KOPT-K1 (cell line): ENCODE measurements around the gene TNRC6B.
A peak's percentile ranks its signal among the peaks of the same experiment; 100 is the strongest.

Experiments used
- H3K27ac ChIP-seq: fragments of 200-600 bp; sonication (generic); 2 replicates; pipeline ENCODE4 v1.5.1; 2016; ENCODE audit warnings: antibody characterized with exemption, mild to moderate bottlenecking, low read depth, low read length; ENCODE audit not compliant: poor library complexity, severe bottlenecking
- H3K36me3 ChIP-seq: fragments of 200-600 bp; sonication (generic); 2 replicates; pipeline ENCODE4 v1.5.1; 2017; ENCODE audit warnings: antibody characterized with exemption, mild to moderate bottlenecking, low read length, moderate library complexity; ENCODE audit not compliant: insufficient read depth
- H3K9me3 ChIP-seq: fragments of 200-600 bp; sonication (generic); 2 replicates; pipeline ENCODE4 v1.5.1; 2017; ENCODE audit warnings: antibody characterized with exemption, low read length, mild to moderate bottlenecking; ENCODE audit not compliant: insufficient read depth, poor library complexity, severe bottlenecking

Gene TNRC6B

GRCh38 chr22:40263191-40263590 is 85.5 kb downstream of the TNRC6B start:
- Histone ChIP-seq H3K36me3 (peaks cover 74% of the 10 kb centered on the region), H3K9me3 (no peaks in the 10 kb centered on the region), H3K27ac (no peak overlapping the region)

DNA sequence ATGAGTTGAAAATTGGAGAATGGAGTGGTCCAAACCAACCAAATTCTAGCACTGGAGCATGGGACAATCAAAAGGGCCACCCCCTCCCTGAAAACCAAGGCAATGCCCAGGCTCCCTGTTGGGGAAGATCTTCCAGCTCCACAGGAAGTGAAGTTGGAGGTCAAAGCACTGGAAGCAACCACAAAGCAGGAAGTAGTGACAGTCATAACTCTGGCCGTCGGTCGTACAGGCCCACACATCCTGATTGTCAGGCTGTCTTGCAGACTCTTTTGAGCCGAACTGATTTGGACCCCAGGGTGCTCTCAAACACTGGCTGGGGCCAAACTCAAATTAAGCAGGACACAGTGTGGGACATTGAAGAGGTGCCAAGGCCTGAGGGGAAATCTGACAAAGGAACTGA is 88.1 kb downstream of the TNRC6B start:
- H3K27ac ChIP-seq: no peak overlapping the region
- peaks cover 76% of the 10 kb centered on the region for H3K36me3 ChIP-seq
- no peaks in the 10 kb centered on the region for H3K9me3 ChIP-seq

- peaks cover 88% of the 10 kb centered on the region for H3K36me3 ChIP-seq
- H3K9me3 ChIP-seq: no peaks in the 10 kb centered on the region
- no peak overlapping the region for H3K27ac ChIP-seq
Observed at GRCh38 chr22:40270031-40270430, 92.3 kb downstream of the TNRC6B start.

DNA sequence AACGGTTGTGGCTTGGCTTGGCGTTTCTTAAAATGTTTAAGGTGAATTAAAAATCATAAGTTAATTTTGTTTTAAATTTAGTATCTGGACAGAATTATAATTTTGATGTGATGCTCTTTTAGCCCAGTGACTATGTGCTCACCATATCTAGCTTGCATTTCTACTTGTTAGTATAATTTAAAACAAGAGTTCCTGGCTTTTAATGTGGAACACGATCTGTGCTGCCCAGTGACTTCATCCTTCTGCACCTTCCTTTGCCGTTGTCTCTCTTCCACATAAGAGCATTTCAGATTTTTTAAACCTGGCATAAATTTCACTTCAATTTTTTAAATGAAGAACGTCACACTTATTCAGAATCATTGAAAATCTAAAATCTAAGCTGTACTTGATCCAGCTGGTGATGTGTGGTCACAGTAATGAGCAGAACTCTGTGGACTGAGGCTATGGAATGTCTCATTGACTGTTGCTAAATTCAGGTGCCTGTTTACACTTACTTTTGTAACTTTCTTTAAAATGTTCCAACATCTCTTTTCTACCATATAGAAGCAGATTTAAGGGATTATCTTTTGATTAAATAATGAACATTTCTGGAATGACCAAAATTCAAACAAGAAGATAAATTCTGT is 93.1 kb downstream of the TNRC6B start:
- H3K9me3 ChIP-seq: no peaks in the 10 kb centered on the region
- no peak overlapping the region for H3K27ac ChIP-seq
- peaks cover 85% of the 10 kb centered on the region for H3K36me3 ChIP-seq

DNA sequence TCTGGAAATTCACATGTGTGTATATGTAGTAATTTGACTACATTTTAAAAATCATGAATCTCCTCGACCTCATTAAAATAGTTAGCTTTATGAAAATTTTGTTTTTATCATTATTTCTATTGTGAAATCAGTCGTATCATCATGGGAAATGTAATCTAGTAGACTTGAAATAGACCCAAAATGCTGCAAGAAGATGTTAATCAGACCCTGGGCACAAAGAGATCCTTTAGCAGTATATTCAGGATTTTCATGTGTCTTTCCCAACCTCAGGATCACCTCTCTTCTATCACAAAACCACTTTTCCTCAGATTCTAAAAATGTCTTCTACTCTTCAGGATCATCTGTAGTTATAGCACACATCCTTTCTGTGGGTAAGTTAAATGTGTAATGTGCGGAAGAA is 93.7 kb downstream of the TNRC6B start:
- H3K27ac ChIP-seq: no peak overlapping the region
- H3K9me3 ChIP-seq: no peaks in the 10 kb centered on the region
- H3K36me3 ChIP-seq: peaks cover 79% of the 10 kb centered on the region

GRCh38 chr22:40273319-40273718 is 95.6 kb downstream of the TNRC6B start:
- Histone ChIP-seq H3K36me3 (peaks cover 80% of the 10 kb centered on the region), H3K27ac (no peak overlapping the region), H3K9me3 (no peaks in the 10 kb centered on the region)

- H3K36me3 ChIP-seq: peaks cover 87% of the 10 kb centered on the region
Observed at GRCh38 chr22:40276996-40277823, 99.5 kb downstream of the TNRC6B start.

GRCh38 chr22:40279017-40279416 is 101.3 kb downstream of the TNRC6B start:
- H3K27ac ChIP-seq: no peak overlapping the region
- peaks cover 81% of the 10 kb centered on the region for H3K36me3 ChIP-seq
- no peaks in the 10 kb centered on the region for H3K9me3 ChIP-seq

More at GRCh38 chr22:40276996-40277823, 99.5 kb downstream of the TNRC6B start:
- H3K27ac ChIP-seq: peak overlapping the region; percentile 63
- no peaks in the 10 kb centered on the region for H3K9me3 ChIP-seq

GRCh38 chr22:40281717-40282116 is 104.0 kb downstream of the TNRC6B start:
- Histone ChIP-seq H3K36me3 (peaks cover 94% of the 10 kb centered on the region), H3K9me3 (no peaks in the 10 kb centered on the region), H3K27ac (no peak overlapping the region)

GRCh38 chr22:40285513-40285912 is 107.8 kb downstream of the TNRC6B start:
- H3K27ac ChIP-seq: no peak overlapping the region
- peaks cover 92% of the 10 kb centered on the region for H3K36me3 ChIP-seq
- no peaks in the 10 kb centered on the region for H3K9me3 ChIP-seq

GRCh38 chr22:40289991-40290459 is 112.3 kb downstream of the TNRC6B start:
- Histone ChIP-seq H3K36me3 (peaks cover 97% of the 10 kb centered on the region), H3K9me3 (no peaks in the 10 kb centered on the region), H3K27ac (no peak overlapping the region)

GRCh38 chr22:40290516-40290915 is 112.8 kb downstream of the TNRC6B start:
- H3K27ac ChIP-seq: no peak overlapping the region
- H3K9me3 ChIP-seq: no peaks in the 10 kb centered on the region
- H3K36me3 ChIP-seq: peaks cover 97% of the 10 kb centered on the region

DNA sequence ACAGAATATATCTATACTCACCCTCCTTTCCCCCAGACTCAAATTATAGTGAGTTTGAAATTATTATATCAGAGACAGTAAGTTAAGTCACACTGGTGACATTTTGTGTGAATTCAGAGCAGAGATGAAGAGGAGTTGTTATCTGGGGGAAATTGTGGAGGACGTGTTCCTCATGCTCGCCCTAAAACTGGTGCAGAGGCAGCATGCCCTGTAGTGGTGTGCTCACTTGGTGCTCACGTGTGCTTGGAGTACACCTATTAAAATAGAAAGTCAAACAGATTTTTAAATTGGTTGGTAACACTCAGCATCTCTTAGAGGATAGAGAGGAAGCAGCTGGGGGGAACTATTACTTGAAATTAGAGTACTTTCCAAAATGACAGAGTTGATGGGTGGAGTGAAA is 117.0 kb downstream of the TNRC6B start:
- no peaks in the 10 kb centered on the region for H3K9me3 ChIP-seq
- H3K27ac ChIP-seq: no peak overlapping the region
- H3K36me3 ChIP-seq: peaks cover 86% of the 10 kb centered on the region

GRCh38 chr22:40300316-40300715 is 122.6 kb downstream of the TNRC6B start:
- H3K36me3 ChIP-seq: peaks cover 81% of the 10 kb centered on the region
- no peak overlapping the region for H3K27ac ChIP-seq
- H3K9me3 ChIP-seq: no peaks in the 10 kb centered on the region

DNA sequence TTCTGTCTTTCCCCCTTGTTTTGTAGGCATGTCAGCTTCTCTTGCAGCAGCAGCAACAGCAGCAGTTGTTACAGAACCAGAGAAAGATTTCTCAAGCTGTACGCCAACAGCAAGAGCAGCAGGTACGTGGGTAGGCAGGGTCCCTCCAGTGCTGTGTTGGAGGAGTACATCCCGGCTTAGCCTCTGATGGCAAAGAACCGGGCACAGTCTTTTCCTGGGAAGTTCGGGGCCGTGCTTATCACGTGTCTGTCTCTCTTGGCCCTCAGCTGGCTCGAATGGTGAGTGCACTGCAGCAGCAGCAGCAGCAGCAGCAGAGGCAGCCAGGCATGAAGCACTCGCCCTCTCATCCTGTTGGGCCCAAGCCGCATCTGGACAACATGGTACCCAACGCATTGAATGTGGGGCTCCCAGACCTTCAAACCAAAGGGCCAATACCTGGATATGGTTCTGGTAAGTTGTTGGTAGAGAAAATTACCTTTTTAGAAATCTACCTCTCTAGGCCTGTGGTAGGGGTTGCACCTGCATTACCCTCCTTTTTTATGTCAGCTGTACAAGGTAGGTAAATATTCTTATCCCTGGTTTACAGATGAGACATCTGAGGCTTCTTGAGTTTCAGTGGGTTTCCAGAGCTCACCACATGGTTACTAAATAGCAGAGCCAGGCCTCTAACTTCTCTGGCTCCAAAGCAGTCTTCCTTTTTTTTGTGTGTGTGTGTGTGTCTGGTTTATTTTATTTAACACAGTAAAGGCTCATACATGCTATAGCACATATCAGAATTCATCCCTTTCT is 123.4 kb downstream of the TNRC6B start:
- no peak overlapping the region for H3K27ac ChIP-seq
- H3K9me3 ChIP-seq: no peaks in the 10 kb centered on the region
- peaks cover 81% of the 10 kb centered on the region for H3K36me3 ChIP-seq
